Eye (tissue), 1 donor: ENCODE results near the gene TEAD1.
A peak's percentile ranks its signal among the peaks of the same experiment; 100 is the strongest.

Source experiments
- DNase-seq: peaks from one replicate; pipeline ENCODE4 v3.0.0-alpha.2; 2015

TEAD1 gene

GRCh38 chr11:12768726-12769673 is 94.8 kb downstream of the TEAD1 start:
- DNase-seq, result no peak

- peak; percentile 48 for DNase-seq
Measured at GRCh38 chr11:12769834-12770345, 95.7 kb downstream of the TEAD1 start.

GRCh38 chr11:12770435-12770834 is 96.2 kb downstream of the TEAD1 start:
- no peak for DNase-seq

- no peak for DNase-seq
Measured at GRCh38 chr11:12770966-12771597, 96.9 kb downstream of the TEAD1 start.

- no peak for DNase-seq
Measured at GRCh38 chr11:12771875-12772274, 97.7 kb downstream of the TEAD1 start.

- no peak for DNase-seq
Measured at GRCh38 chr11:12772324-12772723, 98.1 kb downstream of the TEAD1 start.

GRCh38 chr11:12773591-12773990 is 99.4 kb downstream of the TEAD1 start:
- no peak for DNase-seq

GRCh38 chr11:12775955-12776354 is 101.7 kb downstream of the TEAD1 start:
- no peak for DNase-seq

- peak; percentile 37 for DNase-seq
Measured at GRCh38 chr11:12777208-12777874, 103.1 kb downstream of the TEAD1 start.

- no peak for DNase-seq
Measured at GRCh38 chr11:12778240-12778905, 104.2 kb downstream of the TEAD1 start.

GRCh38 chr11:12783765-12784164 is 109.5 kb downstream of the TEAD1 start:
- DNase-seq, result no peak

- DNase-seq, result no peak
Measured at GRCh38 chr11:12784445-12784844, 110.2 kb downstream of the TEAD1 start.

GRCh38 chr11:12784987-12785386 is 110.8 kb downstream of the TEAD1 start:
- DNase-seq, result no peak

- no peak for DNase-seq
Measured at GRCh38 chr11:12785901-12786300, 111.7 kb downstream of the TEAD1 start.

GRCh38 chr11:12786450-12786849 is 112.2 kb downstream of the TEAD1 start:
- DNase-seq, result no peak

GRCh38 chr11:12786891-12787290 is 112.7 kb downstream of the TEAD1 start:
- DNase-seq, result no peak

GRCh38 chr11:12787847-12788246 is 113.6 kb downstream of the TEAD1 start:
- DNase-seq, result no peak

- no peak for DNase-seq
Measured at GRCh38 chr11:12789054-12789453, 114.8 kb downstream of the TEAD1 start.

- no peak for DNase-seq
Measured at GRCh38 chr11:12789596-12790215, 115.5 kb downstream of the TEAD1 start.

GRCh38 chr11:12790861-12791616 is 116.8 kb downstream of the TEAD1 start:
- DNase-seq, result no peak

GRCh38 chr11:12792018-12792417 is 117.8 kb downstream of the TEAD1 start:
- no peak for DNase-seq

- DNase-seq, result no peak
Measured at GRCh38 chr11:12792590-12792989, 118.4 kb downstream of the TEAD1 start.
